T-cell (primary cell): ENCODE data around the gene DHX58. TPM values are rescaled to one million over a fixed set of nuclear protein-coding genes. Genes with fewer than 3 reads are reported as not detected.
"Not testable (repeated sequence)": the region's sequence is repeated elsewhere in the genome, so short reads cannot be mapped to it uniquely, and the experiment has no call there.

Source experiments
- ATAC-seq, 4 experiments: fragments of 200-7000 bp in 3 of 4; fragments of 150-1000 bp in 1 of 4; cut with Tn5 transposase; replicated peaks in 1 of 4; 1 replicate in 3 of 4; 2 replicates in 1 of 4; pipeline ENCODE4 v1.10.0; 2021; ENCODE audit warnings: moderate library complexity in 3 of 4, mild to moderate bottlenecking in 2 of 4, moderate number of reproducible peaks in 1 of 4
- CTCF ChIA-PET, 2 donors: fragments of 300-600 bp; sonication (Branson Sonifier 250); formaldehyde crosslinking; loops; one replicate each; lab custom pipeline; 2022; ENCODE audit warnings: antibody characterized with exemption in 2 of 2; lab: Charles Lee
- POLR2A ChIA-PET, 2 donors: fragments of 300-600 bp; sonication (Branson Sonifier 250); formaldehyde crosslinking; loops; one replicate each; lab custom pipeline; 2022; ENCODE audit warnings: antibody characterized with exemption in 2 of 2; lab: Charles Lee
- DNase-seq, 35 experiments: peaks; one replicate each; pipeline versions ENCODE4 v3.0.0 to v3.0.0-alpha.2; 2013 to 2023
- H3K27ac ChIP-seq: one replicate; pipeline ENCODE4 v1.5.1; 2013; ENCODE audit warnings: low read length
- H3K27me3 ChIP-seq, 2 experiments: replicated peaks in 1 of 2; 1 replicate in 1 of 2; 2 replicates in 1 of 2; pipeline versions ENCODE4 v1.6.1 to v1.7.0; 2013; ENCODE audit warnings: low read length in 1 of 2, mixed read lengths in 1 of 2; ENCODE audit not compliant: control insufficient read depth in 2 of 2, insufficient read depth in 2 of 2; ENCODE audit errors: extremely low read depth in 1 of 2
- H3K36me3 ChIP-seq, 2 donors: 1 replicate in 1 of 2; 2 replicates in 1 of 2; pipeline versions ENCODE4 v1.6.1 to v1.7.0; 2013; ENCODE audit warnings: low read length in 1 of 2; ENCODE audit not compliant: control insufficient read depth in 2 of 2, insufficient read depth in 1 of 2; ENCODE audit errors: extremely low read depth in 1 of 2
- H3K4me1 ChIP-seq, 2 experiments: 1 replicate in 1 of 2; 2 replicates in 1 of 2; pipeline versions ENCODE4 v1.6.1 to v1.7.0; 2013; ENCODE audit warnings: low read length in 2 of 2, mixed read lengths in 1 of 2; ENCODE audit not compliant: insufficient read depth in 2 of 2, control insufficient read depth in 1 of 2; ENCODE audit errors: extremely low read depth in 1 of 2
- H3K4me3 ChIP-seq, 2 donors: 1 replicate in 1 of 2; 2 replicates in 1 of 2; pipeline versions ENCODE4 v1.5.1 to v1.7.0; 2013; ENCODE audit warnings: mild to moderate bottlenecking in 2 of 2, low read length in 1 of 2, moderate library complexity in 1 of 2; ENCODE audit not compliant: control insufficient read depth in 1 of 2; ENCODE audit errors: extremely low read depth in 1 of 2
- H3K9me3 ChIP-seq: 2 replicates; pipeline ENCODE4 v1.7.0; 2013
- H3K27ac Mint-ChIP-seq, 2 donors: one replicate each; pipeline ENCODE4 v1.8.0; 2020 to 2021; ENCODE audit warnings: mild to moderate bottlenecking in 2 of 2, mixed read lengths in 2 of 2
- H3K27me3 Mint-ChIP-seq, 2 donors: one replicate each; pipeline ENCODE4 v1.8.0; 2021 to 2022; ENCODE audit warnings: mixed read lengths in 2 of 2
- H3K36me3 Mint-ChIP-seq: one replicate; pipeline ENCODE4 v1.8.0; 2021; ENCODE audit warnings: mixed read lengths
- H3K4me1 Mint-ChIP-seq, 3 donors: one replicate each; pipeline ENCODE4 v1.8.0; 2020 to 2022; ENCODE audit warnings: mixed read lengths in 3 of 3, mild to moderate bottlenecking in 1 of 3
- H3K4me3 Mint-ChIP-seq, 3 donors: one replicate each; pipeline ENCODE4 v1.8.0; 2020 to 2022; ENCODE audit warnings: mild to moderate bottlenecking in 3 of 3, mixed read lengths in 3 of 3, moderate library complexity in 3 of 3
- H3K9me3 Mint-ChIP-seq, 3 donors: one replicate each; pipeline ENCODE4 v1.8.0; 2020 to 2022; ENCODE audit warnings: mixed read lengths in 3 of 3
- WGBS: methylation state at CpG from one replicate; pipeline ENCODE4 v1.1.5; 2013; ENCODE audit warnings: missing lambda C conversion rate; ENCODE audit not compliant: insufficient coverage; 5-methylcytosine and 5-hydroxymethylcytosine counted together
- total RNA-seq, 35 experiments: library from RNA in 6 of 35; stranded (reverse) in 6 of 35; fragments of 120-200 nt in 1 of 35; gene quantifications; one replicate each; pipeline versions ENCODE4 v1.2.1 to v1.2.4 and lab custom pipeline; 2013 to 2026

The DHX58 gene
- total RNA-seq, 5 donors from 2014 or later (not counting 1 experiment from before 2014, with no cell fraction given) = 38.2 to 63.0 (median 41.7) TPM

DNA sequence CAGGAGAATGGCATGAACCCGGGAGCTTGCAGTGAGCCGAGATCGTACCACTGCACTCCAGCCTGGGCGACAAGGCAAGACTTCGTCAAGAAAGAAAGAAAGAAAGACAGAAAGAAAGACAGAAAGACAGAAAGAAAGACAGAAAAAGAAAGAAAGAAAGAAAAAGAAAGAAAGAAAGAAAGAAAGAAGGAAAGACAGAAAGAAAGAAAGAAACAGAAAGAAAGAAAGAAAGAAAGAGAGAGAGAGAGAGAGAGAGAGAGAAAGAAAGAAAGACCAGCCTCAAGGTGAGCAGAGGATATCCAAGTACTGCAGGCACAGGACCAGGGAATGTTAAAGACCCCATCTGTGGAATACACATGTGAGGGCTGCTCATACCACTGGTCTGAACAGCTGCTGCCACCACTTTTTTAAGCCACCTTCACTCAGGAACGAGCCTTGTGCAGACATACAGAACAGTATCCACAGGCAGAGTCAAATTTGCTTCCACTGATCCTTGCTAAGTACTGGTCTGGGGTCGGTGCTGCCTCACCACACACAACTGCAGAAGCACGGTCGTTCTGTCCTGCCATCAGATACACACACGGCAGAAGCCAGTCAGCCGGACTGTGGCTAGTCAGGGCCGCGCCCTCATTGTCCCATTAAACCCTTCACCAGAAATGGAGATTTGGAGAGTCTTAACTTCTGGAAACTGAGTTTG lies 34.5 kb upstream of the DHX58 start:
- CTCF ChIA-PET = no interaction called here
- H3K4me1 Mint-ChIP-seq = peaks cover 37 to 55% (median 50%) of the 10 kb centered on the region in 3 donors
- Histone ChIP-seq H3K36me3 (peaks cover 7 to 46% of the 10 kb centered on the region in 2 donors), H3K27ac (no peak overlapping the region), H3K4me1 (peaks cover 0 to 24% of the 10 kb centered on the region in 2 experiments), H3K9me3 (no peaks in the 10 kb centered on the region), H3K4me3 (no peak overlapping the region), H3K27me3 (no peaks in the 10 kb centered on the region)
- DNase-seq = no peak
- no peak overlapping the region for H3K27ac Mint-ChIP-seq
- H3K9me3 Mint-ChIP-seq = no peaks in the 10 kb centered on the region
- ATAC-seq = no peak
- WGBS = 86% methylated on average over 5 of the region's 13 CpGs
- H3K4me3 Mint-ChIP-seq = no peak overlapping the region
- no peaks in the 10 kb centered on the region for H3K27me3 Mint-ChIP-seq
- POLR2A ChIA-PET = interaction anchor here in 1 of 2 donors (0.6 kb wide), 1 partner anchor 227 kb away, joined by 3 read pairs; no protein-coding TSS in a partner anchor
- H3K36me3 Mint-ChIP-seq = peaks cover 28% of the 10 kb centered on the region

DNA sequence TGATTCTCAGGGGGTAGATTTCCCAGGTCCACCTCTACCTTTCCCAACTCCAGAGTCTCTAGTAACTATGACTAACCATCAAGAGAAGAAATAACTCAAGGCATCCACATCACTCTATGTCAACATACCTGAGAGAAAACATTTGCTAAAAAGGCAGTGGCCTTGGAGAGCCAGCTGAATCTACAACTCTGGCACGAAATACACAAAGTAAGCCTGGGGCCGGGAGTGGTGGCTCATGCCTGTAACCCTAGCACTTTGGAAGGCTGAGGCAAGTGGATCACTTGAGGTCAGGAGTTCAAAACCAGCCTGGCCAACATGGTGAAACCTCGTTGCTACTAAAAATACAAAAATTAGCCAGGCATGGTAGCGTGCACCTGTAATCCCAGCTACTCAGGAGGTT lies 30.6 kb upstream of the DHX58 start:
- 95% methylated on average over 4 of the region's 4 CpGs for WGBS
- H3K27ac Mint-ChIP-seq, H3K4me3 Mint-ChIP-seq, POLR2A ChIA-PET, H3K27me3 Mint-ChIP-seq, H3K9me3 Mint-ChIP-seq, H3K27ac ChIP-seq, ATAC-seq, H3K9me3 ChIP-seq, H3K4me3 ChIP-seq, H3K27me3 ChIP-seq, DNase-seq: not testable (repeated sequence)
- CTCF ChIA-PET = interaction anchor here in 1 of 2 donors (1.6 kb wide), 1 partner anchor 11 kb away, joined by 3 read pairs; no protein-coding TSS in a partner anchor
- H3K4me1 Mint-ChIP-seq = peaks cover 25 to 62% (median 60%) of the 10 kb centered on the region in 3 donors
- peaks cover 0 to 32% of the 10 kb centered on the region in 2 experiments for H3K4me1 ChIP-seq
- peaks cover 8 to 47% of the 10 kb centered on the region in 2 donors for H3K36me3 ChIP-seq
- peaks cover 33% of the 10 kb centered on the region for H3K36me3 Mint-ChIP-seq

DNA sequence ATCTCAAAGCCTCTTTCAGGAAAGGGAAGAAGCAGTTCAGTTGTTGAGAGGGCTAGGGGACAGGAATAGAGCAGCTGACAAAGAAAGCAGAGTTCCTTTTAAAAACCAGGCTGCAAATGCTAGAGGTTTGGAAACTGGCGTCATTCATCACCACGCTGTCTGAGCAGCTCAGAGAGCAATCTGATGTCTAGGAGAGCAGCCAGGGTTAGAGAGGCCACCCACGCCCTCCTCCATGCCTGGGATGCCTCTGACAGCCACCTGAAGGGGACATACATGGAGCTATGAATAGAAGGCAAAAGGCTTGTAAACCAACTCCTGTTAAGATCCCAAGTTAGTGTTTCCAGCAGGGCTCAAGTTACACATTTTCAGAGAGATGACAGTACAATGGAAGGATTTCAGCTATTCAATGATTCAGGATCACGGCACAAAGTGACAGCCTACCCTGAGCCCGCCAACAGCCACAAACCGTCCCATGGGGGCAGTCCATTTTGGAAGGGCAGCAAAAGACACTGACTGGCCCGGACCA lies 29.9 kb upstream of the DHX58 start:
- Histone ChIP-seq H3K36me3 (peaks cover 8 to 45% of the 10 kb centered on the region in 2 donors), H3K4me1 (peaks cover 0 to 32% of the 10 kb centered on the region in 2 experiments), H3K4me3 (no peak overlapping the region), H3K27ac (no peak overlapping the region), H3K27me3 (no peaks in the 10 kb centered on the region), H3K9me3 (no peaks in the 10 kb centered on the region)
- H3K9me3 Mint-ChIP-seq = no peaks in the 10 kb centered on the region
- H3K4me3 Mint-ChIP-seq = no peak overlapping the region
- ChIA-PET POLR2A (interaction anchor here in 1 of 2 donors (0.5 kb wide), 1 partner anchor 178 kb away, joined by 4 read pairs; no protein-coding TSS in a partner anchor), CTCF (interaction anchor here in 1 of 2 donors (1.6 kb wide), 1 partner anchor 12 kb away, joined by 3 read pairs; no protein-coding TSS in a partner anchor)
- no peak for DNase-seq
- no peaks in the 10 kb centered on the region for H3K27me3 Mint-ChIP-seq
- WGBS = 91% methylated on average over 6 of the region's 7 CpGs
- peaks cover 31% of the 10 kb centered on the region for H3K36me3 Mint-ChIP-seq
- peaks cover 20 to 64% (median 61%) of the 10 kb centered on the region in 3 donors for H3K4me1 Mint-ChIP-seq
- no peak overlapping the region for H3K27ac Mint-ChIP-seq
- ATAC-seq = no peak

DNA sequence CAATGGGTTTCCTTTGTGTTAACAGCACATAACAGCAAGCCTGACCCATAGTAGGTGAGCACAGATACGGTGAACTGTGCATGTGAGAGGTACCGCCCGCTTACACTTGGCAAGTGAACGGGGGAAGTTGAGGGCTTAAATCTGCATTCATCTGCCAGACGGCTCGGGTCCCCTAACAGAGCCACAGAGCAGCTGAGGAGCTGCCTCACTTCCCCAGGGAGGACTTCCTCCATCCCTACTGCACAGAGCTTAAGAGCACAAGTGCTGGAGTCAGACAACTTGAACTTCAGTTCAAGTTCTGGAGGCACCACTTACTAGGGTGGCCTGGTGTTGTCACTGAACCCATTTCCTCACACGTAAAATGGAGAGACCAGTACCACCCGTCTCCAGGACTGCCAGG lies 28.9 kb upstream of the DHX58 start:
- peaks cover 8 to 42% of the 10 kb centered on the region in 2 donors for H3K36me3 ChIP-seq
- no peak for ATAC-seq

DNA sequence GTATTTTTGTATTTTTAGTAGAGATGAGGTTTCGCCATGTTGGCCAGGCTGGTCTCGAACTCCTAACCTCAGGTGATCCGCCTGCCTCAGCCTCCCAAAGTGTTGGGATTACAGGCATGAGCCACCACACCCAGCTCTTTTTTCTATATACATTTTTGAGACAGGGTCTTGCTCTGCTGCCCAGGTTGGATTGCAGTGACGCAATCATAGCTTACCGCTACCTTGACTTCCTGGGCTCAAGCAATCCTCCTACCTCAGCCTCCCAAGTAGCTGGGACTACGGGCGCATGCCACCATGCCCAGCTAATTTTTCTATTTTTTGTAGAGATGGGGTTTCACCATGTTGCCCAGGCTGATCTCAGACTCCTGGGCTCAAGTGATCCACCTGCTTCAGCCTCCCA lies 28.2 kb upstream of the DHX58 start:
- H3K4me3 ChIP-seq, H3K27me3 ChIP-seq, ATAC-seq, H3K4me3 Mint-ChIP-seq, H3K9me3 Mint-ChIP-seq, POLR2A ChIA-PET, DNase-seq, H3K9me3 ChIP-seq, H3K27me3 Mint-ChIP-seq, H3K27ac Mint-ChIP-seq, H3K27ac ChIP-seq: not testable (repeated sequence)
- 94% methylated on average over 2 of the region's 7 CpGs for WGBS
- Mint-ChIP-seq H3K4me1 (peaks cover 22 to 66% (median 64%) of the 10 kb centered on the region in 3 donors), H3K36me3 (peaks cover 23% of the 10 kb centered on the region)
- CTCF ChIA-PET = interaction anchor here in 1 of 2 donors (0.8 kb wide), 1 partner anchor 95 kb away, joined by 3 read pairs; no protein-coding TSS in a partner anchor
- peaks cover 4 to 41% of the 10 kb centered on the region in 2 experiments for H3K4me1 ChIP-seq
- H3K36me3 ChIP-seq = peaks cover 8 to 44% of the 10 kb centered on the region in 2 donors

More for the DNA sequence above, 28.9 kb upstream of the DHX58 start:
- Histone ChIP-seq H3K27ac (no peak overlapping the region), H3K4me3 (no peak overlapping the region), H3K9me3 (no peaks in the 10 kb centered on the region), H3K4me1 (peaks cover 0 to 36% of the 10 kb centered on the region in 2 experiments), H3K27me3 (no peaks in the 10 kb centered on the region)
- CTCF ChIA-PET = no interaction called here
- Mint-ChIP-seq H3K4me1 (peaks cover 15 to 61% (median 59%) of the 10 kb centered on the region in 3 donors), H3K4me3 (no peak overlapping the region), H3K27me3 (no peaks in the 10 kb centered on the region), H3K36me3 (peaks cover 23% of the 10 kb centered on the region), H3K9me3 (no peaks in the 10 kb centered on the region), H3K27ac (no peak overlapping the region)
- 78% methylated on average over 5 of the region's 8 CpGs for WGBS
- no peak for DNase-seq
- POLR2A ChIA-PET = interaction anchor here in 1 of 2 donors (0.5 to 0.7 kb wide), 2 partner anchors 12 to 30 kb away, joined by 6 read pairs; no protein-coding TSS in a partner anchor

DNA sequence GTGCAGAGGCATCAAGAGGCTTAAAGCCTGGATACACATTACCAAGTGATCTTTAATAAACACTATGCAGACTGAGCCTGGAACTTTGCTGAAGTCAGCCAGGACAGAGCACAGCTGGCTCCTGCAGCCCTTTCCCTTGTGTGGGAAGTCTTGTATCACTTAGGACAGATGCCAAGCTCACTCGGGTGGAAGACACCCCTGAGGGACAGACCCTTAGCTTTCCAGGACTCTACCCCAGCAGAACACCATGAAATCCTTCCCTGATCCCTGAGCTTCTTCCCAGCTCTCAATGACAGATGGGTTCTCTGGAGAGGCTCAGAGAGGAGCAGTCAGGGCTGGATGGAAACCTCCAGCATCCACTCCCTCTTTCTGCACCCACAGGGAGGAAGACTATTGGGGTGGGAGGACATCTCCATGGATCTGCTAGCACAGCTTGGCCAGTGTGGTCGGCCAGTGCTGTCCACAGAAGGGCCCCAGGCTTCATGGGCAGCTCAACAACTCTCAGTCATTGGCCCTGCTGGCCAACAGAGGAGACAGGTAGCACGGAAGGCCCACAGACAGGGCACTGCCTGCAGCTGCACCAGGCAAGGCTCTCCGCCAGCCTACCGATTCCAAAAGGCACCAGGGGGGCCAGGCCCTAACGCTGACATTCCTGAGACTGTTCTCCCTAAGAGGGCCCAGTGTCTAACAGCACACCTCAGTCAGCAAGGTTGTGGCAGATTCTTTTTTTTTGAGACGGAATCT lies 26.4 kb upstream of the DHX58 start:
- H3K4me1 Mint-ChIP-seq = peaks cover 27 to 76% (median 75%) of the 10 kb centered on the region in 3 donors
- no peak overlapping the region for H3K27ac ChIP-seq
- H3K9me3 ChIP-seq = no peaks in the 10 kb centered on the region
- H3K4me3 ChIP-seq = no peak overlapping the region
- peaks cover 24% of the 10 kb centered on the region for H3K36me3 Mint-ChIP-seq
- no peaks in the 10 kb centered on the region for H3K27me3 ChIP-seq
- DNase-seq (no peak), ATAC-seq (no peak)
- H3K27ac Mint-ChIP-seq = no peak overlapping the region
- no peaks in the 10 kb centered on the region for H3K27me3 Mint-ChIP-seq
- H3K4me3 Mint-ChIP-seq = no peak overlapping the region
- no peaks in the 10 kb centered on the region for H3K9me3 Mint-ChIP-seq
- ChIA-PET POLR2A (interaction anchor here in 1 of 2 donors (0.6 kb wide), 1 partner anchor 55 kb away, joined by 4 read pairs; no protein-coding TSS in a partner anchor), CTCF (interaction anchor here in 1 of 2 donors (1.0 kb wide), 1 partner anchor 12 kb away, joined by 3 read pairs; no protein-coding TSS in a partner anchor)
- peaks cover 8 to 41% of the 10 kb centered on the region in 2 donors for H3K36me3 ChIP-seq
- peaks cover 11 to 55% of the 10 kb centered on the region in 2 experiments for H3K4me1 ChIP-seq
- WGBS = 95% methylated on average over 6 of the region's 7 CpGs
